ENCODE data around the gene MED31.

MED31 gene

DNA sequence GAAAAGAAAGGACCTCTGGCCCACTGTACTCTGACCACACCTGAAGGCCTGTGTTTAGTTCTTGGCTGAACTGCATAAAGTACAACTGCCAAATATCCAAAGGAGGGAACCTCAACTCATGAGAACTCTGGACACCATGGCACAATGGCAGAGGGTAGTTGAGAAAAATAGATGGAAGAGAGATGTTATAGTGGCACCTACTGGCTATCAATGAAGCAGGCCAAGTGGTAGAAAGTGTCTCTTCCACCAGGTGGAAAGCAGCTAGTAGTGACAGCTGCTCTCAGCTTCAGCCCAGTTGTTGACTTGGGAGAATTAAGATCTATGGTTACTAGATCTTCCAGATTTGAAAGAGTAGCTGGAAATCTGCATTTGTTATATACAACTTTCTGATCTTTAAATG is 3.2 kb downstream of the MED31 start:
- DNase-seq (ENCODE audit: low spot score) (no peak), ATAC-seq (ENCODE audit: low read depth) (0 out of 3 replicates have a peak, but pooled peaks have one; percentile 13)
- Histone ChIP-seq H3K27me3 (ENCODE audit: insufficient read depth, poor library complexity, severe bottlenecking) (no peaks in the 10 kb centered on the region), H3K27ac (ENCODE audit: poor library complexity, severe bottlenecking) (no peak overlapping the region), H3K9me3 (ENCODE audit: severe bottlenecking) (no peaks in the 10 kb centered on the region), H3K4me3 (ENCODE audit: severe bottlenecking) (no peak overlapping the region), H3K4me1 (ENCODE audit: insufficient read depth, poor library complexity, severe bottlenecking) (peaks cover 39% of the 10 kb centered on the region), H3K36me3 (ENCODE audit: low read depth) (peaks cover 69% of the 10 kb centered on the region)
- TF ChIP-seq, protein P1, sequence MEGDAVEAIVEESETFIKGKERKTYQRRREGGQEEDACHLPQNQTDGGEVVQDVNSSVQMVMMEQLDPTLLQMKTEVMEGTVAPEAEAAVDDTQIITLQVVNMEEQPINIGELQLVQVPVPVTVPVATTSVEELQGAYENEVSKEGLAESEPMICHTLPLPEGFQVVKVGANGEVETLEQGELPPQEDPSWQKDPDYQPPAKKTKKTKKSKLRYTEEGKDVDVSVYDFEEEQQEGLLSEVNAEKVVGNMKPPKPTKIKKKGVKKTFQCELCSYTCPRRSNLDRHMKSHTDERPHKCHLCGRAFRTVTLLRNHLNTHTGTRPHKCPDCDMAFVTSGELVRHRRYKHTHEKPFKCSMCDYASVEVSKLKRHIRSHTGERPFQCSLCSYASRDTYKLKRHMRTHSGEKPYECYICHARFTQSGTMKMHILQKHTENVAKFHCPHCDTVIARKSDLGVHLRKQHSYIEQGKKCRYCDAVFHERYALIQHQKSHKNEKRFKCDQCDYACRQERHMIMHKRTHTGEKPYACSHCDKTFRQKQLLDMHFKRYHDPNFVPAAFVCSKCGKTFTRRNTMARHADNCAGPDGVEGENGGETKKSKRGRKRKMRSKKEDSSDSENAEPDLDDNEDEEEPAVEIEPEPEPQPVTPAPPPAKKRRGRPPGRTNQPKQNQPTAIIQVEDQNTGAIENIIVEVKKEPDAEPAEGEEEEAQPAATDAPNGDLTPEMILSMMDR (IDR thresholded peaks at IDR 0.05; ENCODE audit: poor library complexity, severe bottlenecking) = peak; percentile 53

DNA sequence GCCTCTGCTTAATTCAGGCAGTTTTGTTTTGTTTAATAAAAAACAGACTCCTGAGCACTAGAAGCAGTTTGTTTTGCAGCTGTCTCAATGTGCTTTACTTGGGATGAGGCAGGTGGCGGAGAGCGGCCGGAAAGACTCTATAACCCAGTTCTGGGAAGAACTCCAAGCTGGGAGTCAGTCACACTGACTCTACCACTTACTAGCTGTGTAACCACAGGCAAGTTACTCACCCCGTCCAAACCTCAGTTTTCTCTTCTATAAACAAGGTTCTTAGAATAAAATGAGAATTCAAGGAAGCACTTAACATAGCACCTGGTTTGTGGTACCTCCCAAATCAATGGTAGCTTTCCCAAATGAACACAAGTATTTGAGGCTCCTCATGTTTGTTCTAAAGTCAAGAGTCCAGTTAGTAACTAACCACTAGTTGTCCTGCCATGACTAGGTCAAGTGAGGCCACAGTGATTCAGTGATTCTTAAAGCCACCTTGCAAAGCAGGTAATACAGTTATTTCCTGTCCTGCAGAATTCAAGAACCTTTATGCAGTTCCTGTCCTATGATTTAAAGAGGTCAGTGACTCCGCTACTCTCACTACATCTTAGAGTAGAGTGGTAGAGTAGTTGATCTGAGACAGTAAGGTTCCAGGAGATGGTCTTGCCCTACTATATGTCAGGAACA is 7.8 kb downstream of the MED31 start:
- no peak for DNase-seq (ENCODE audit: low spot score)
- Histone ChIP-seq H3K4me3 (ENCODE audit: severe bottlenecking) (no peak overlapping the region), H3K4me1 (ENCODE audit: insufficient read depth, poor library complexity, severe bottlenecking) (peaks cover 41% of the 10 kb centered on the region), H3K36me3 (ENCODE audit: low read depth) (peaks cover 61% of the 10 kb centered on the region), H3K9me3 (ENCODE audit: severe bottlenecking) (no peaks in the 10 kb centered on the region), H3K27ac (ENCODE audit: poor library complexity, severe bottlenecking) (peak overlapping the region; percentile 94), H3K27me3 (ENCODE audit: insufficient read depth, poor library complexity, severe bottlenecking) (no peaks in the 10 kb centered on the region)
- TF ChIP-seq, protein P1 (IDR thresholded peaks at IDR 0.05; ENCODE audit: poor library complexity, severe bottlenecking) = no peak
- peak; percentile 37 for ATAC-seq (ENCODE audit: low read depth)

DNA sequence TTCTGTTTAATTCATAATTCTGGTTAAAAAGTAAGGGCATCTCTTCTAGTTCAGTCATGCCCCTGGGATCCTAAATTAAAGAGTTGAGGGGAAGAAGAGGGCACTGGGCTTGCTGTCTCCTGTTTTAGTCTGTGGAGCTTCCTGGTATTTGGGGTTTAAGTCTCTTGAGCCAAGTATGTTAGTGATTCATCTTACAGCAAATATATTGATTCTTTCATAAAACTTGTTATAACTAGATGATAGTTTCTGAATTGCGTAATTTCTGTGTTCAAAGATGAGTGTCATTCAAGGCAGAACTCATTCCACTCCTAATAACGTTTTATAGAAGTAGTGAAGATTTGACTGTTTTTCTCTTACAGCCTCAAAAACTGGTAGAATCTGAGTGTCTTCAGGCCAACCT is 8.8 kb downstream of the MED31 start:
- no peak overlapping the region for H3K4me3 ChIP-seq (ENCODE audit: severe bottlenecking)
- TF ChIP-seq, protein P1 (IDR thresholded peaks at IDR 0.05; ENCODE audit: poor library complexity, severe bottlenecking) = no peak
- no peaks in the 10 kb centered on the region for H3K9me3 ChIP-seq (ENCODE audit: severe bottlenecking)
- no peak for DNase-seq (ENCODE audit: low spot score)
- peaks cover 51% of the 10 kb centered on the region for H3K36me3 ChIP-seq (ENCODE audit: low read depth)
- peak overlapping the region; percentile 94 for H3K27ac ChIP-seq (ENCODE audit: poor library complexity, severe bottlenecking)
- peaks cover 41% of the 10 kb centered on the region for H3K4me1 ChIP-seq (ENCODE audit: insufficient read depth, poor library complexity, severe bottlenecking)
- no peaks in the 10 kb centered on the region for H3K27me3 ChIP-seq (ENCODE audit: insufficient read depth, poor library complexity, severe bottlenecking)
- peak; percentile 21; the same call in 1 of the 3 replicates for ATAC-seq (ENCODE audit: low read depth)

DNA sequence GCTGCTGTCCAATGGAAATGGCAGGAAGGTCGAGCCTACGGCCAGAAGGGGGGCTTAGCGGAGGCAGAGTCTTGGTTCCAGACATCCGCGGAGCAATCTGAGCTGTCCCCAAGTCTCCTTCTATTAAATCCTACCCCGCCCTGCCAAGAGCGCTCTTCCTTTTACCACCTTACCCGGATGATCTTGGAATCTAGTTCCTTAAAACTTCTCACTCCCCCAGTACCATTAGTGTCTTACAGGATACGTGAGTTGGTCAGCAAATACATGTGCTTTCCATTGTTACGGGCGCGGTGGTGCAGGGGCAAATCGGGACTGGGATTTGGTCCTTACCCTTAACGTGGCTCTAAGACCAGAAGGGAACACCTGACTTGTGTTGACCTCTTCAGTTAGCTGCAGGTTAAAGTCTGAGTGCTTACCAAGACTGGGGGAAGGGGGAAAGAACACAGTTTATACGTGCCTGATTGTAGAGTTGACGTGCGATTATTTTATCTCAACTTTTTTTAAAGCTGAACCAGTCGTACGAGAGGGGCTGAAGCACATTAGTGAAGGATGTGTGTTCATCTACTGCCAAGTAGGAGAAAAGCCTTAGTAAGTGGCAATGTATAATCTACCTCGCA is 10.1 kb downstream of the MED31 start:
- no peaks in the 10 kb centered on the region for H3K9me3 ChIP-seq (ENCODE audit: severe bottlenecking)
- ATAC-seq (ENCODE audit: low read depth) = peak; percentile 3; the same call in 2 of the 3 replicates
- no peak for DNase-seq (ENCODE audit: low spot score)
- H3K27me3 ChIP-seq (ENCODE audit: insufficient read depth, poor library complexity, severe bottlenecking) = no peaks in the 10 kb centered on the region
- TF ChIP-seq, protein P1 (IDR thresholded peaks at IDR 0.05; ENCODE audit: poor library complexity, severe bottlenecking) = no peak
- peaks cover 44% of the 10 kb centered on the region for H3K36me3 ChIP-seq (ENCODE audit: low read depth)
- H3K27ac ChIP-seq (ENCODE audit: poor library complexity, severe bottlenecking) = peak overlapping the region; percentile 94
- peak overlapping the region; percentile 64 for H3K4me3 ChIP-seq (ENCODE audit: severe bottlenecking)
- H3K4me1 ChIP-seq (ENCODE audit: insufficient read depth, poor library complexity, severe bottlenecking) = peaks cover 41% of the 10 kb centered on the region
